ENCODE results near the gene DENND6B. TPM values are rescaled to one million over a fixed set of nuclear protein-coding genes. Genes with fewer than 3 reads are reported as not detected.

DENND6B gene
- total RNA-seq, 1 donor from 2014 or later, result 32.1 TPM

DNA sequence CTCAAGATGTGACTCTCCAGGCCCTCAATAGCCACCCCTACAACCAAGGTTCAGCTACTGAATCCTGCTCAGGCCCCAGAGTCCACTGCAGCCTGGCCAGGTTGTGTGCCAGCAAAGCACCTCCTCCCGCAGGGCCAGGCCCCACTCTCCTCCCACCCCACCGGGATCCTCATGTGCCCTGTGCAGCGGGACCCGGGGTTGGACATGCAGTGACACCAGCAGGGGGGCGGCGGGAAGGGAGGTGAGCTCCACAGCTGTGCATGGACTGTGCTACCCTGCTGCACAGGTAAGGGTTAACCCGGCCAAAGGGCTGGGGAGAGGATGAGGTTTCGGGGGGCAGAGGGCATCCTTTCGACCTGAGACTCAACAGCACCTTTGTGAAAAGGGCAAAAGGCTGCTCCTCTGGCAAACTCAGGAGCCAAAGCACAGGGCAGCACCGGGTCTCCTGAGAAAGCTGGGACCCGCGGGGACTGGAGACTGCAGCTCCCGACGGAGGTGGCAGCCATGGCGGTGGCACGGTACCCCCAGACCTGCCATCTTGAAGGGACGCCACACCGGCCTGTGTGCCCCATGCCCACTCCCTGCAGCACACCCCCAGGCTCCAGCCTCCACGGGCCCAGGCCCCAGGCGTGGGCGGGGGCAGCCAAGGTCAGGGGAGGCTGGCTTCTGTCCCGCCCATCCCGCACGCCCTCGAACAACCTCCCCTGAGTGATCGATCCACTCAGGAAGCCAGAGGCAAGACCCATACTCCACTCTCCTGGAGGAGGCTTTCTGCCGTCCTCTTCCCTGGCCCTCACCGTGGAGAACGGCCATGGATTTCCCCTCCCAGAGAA lies 29.9 kb downstream of the DENND6B start:
- H3K9me3 Mint-ChIP-seq (ENCODE audit: unreplicated experiment), result peaks cover 5% of the 10 kb centered on the region
- no peaks in the 10 kb centered on the region for H3K36me3 Mint-ChIP-seq (ENCODE audit: unreplicated experiment)
- no peak for DNase-seq
- H3K27ac Mint-ChIP-seq (ENCODE audit: unreplicated experiment), result no peak overlapping the region
- no peak overlapping the region for H3K4me3 Mint-ChIP-seq (ENCODE audit: unreplicated experiment)
- TF ChIP-seq, protein P1, sequence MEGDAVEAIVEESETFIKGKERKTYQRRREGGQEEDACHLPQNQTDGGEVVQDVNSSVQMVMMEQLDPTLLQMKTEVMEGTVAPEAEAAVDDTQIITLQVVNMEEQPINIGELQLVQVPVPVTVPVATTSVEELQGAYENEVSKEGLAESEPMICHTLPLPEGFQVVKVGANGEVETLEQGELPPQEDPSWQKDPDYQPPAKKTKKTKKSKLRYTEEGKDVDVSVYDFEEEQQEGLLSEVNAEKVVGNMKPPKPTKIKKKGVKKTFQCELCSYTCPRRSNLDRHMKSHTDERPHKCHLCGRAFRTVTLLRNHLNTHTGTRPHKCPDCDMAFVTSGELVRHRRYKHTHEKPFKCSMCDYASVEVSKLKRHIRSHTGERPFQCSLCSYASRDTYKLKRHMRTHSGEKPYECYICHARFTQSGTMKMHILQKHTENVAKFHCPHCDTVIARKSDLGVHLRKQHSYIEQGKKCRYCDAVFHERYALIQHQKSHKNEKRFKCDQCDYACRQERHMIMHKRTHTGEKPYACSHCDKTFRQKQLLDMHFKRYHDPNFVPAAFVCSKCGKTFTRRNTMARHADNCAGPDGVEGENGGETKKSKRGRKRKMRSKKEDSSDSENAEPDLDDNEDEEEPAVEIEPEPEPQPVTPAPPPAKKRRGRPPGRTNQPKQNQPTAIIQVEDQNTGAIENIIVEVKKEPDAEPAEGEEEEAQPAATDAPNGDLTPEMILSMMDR (IDR thresholded peaks at IDR 0.05; ENCODE audit: partially characterized antibody, unreplicated experiment), result no peak
- H3K27me3 Mint-ChIP-seq (ENCODE audit: unreplicated experiment), result peaks cover 1% of the 10 kb centered on the region
- H3K4me1 Mint-ChIP-seq (ENCODE audit: low read depth, unreplicated experiment), result peaks cover 3% of the 10 kb centered on the region

DNA sequence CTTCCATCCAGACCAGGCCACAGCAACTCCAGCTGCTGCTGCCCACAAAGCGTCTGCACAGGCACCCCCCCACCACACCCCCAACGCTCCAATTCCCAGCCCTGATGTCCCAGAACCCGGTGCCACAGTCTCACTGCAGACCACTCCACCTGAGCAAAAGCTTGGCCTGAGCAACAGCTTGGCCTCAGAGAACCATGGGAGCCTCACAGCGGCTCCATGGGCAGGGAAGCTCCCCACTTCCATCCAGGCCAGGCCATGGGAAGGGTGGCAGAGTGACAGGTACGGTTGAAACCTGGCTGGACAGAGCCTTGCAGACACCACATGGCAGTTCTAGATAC lies 32.5 kb downstream of the DENND6B start:
- Mint-ChIP-seq H3K9me3 (ENCODE audit: unreplicated experiment) (peaks cover 3% of the 10 kb centered on the region), H3K27me3 (ENCODE audit: unreplicated experiment) (no peaks in the 10 kb centered on the region), H3K27ac (ENCODE audit: unreplicated experiment) (no peak overlapping the region), H3K4me3 (ENCODE audit: unreplicated experiment) (no peak overlapping the region), H3K36me3 (ENCODE audit: unreplicated experiment) (no peaks in the 10 kb centered on the region), H3K4me1 (ENCODE audit: low read depth, unreplicated experiment) (peaks cover 3% of the 10 kb centered on the region)
- TF ChIP-seq, protein P1 (IDR thresholded peaks at IDR 0.05; ENCODE audit: partially characterized antibody, unreplicated experiment), result no peak
- DNase-seq, result no peak

DNA sequence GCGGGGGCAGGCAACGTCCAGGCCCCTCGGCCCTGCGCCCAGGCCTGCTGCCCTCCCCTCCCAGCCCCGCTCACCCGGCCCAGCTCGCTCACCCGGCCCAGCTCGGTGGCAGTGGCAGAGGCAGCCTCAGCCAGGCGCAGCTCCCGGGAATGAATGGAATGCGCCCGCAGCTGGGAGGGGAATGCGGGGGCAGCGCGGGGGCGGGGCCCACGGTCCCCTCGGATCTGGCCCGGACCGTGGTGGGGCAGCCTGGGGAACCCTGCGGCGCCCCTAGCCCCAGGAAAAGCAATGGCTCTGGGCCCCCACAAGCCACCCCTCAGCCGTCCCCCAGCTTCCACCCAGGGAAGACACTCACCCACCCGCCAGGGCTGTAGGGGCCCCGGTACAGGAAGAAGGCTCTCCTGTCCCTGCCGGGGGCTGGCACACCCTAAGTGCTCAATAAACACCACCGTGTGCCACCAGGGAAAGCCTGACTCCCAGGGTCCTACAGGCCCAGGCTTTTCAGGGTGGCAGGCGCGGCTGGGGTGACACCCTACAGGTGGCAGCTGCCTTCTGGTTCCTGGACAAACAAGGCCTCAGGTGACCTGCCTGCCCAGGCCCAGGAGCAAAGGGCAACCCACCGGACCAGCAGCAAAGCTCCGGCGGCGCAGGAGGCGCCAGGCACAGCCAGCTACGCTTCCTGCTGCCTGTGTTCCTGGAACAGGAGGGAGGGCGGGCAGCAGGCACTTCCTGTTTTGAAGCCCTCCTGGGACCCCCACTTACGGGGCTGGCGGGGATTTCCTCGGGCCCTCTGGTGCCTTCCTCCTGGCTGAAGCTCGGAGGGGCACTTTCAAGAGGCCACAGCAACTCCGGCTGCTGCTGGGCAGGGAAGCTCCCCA lies 33.1 kb downstream of the DENND6B start:
- DNase-seq, result no peak
- peaks cover 3% of the 10 kb centered on the region for H3K4me1 Mint-ChIP-seq (ENCODE audit: low read depth, unreplicated experiment)
- H3K4me3 Mint-ChIP-seq (ENCODE audit: unreplicated experiment), result no peak overlapping the region
- no peaks in the 10 kb centered on the region for H3K27me3 Mint-ChIP-seq (ENCODE audit: unreplicated experiment)
- TF ChIP-seq, protein P1 (IDR thresholded peaks at IDR 0.05; ENCODE audit: partially characterized antibody, unreplicated experiment), result no peak
- no peaks in the 10 kb centered on the region for H3K36me3 Mint-ChIP-seq (ENCODE audit: unreplicated experiment)
- peaks cover 3% of the 10 kb centered on the region for H3K9me3 Mint-ChIP-seq (ENCODE audit: unreplicated experiment)
- no peak overlapping the region for H3K27ac Mint-ChIP-seq (ENCODE audit: unreplicated experiment)

DNA sequence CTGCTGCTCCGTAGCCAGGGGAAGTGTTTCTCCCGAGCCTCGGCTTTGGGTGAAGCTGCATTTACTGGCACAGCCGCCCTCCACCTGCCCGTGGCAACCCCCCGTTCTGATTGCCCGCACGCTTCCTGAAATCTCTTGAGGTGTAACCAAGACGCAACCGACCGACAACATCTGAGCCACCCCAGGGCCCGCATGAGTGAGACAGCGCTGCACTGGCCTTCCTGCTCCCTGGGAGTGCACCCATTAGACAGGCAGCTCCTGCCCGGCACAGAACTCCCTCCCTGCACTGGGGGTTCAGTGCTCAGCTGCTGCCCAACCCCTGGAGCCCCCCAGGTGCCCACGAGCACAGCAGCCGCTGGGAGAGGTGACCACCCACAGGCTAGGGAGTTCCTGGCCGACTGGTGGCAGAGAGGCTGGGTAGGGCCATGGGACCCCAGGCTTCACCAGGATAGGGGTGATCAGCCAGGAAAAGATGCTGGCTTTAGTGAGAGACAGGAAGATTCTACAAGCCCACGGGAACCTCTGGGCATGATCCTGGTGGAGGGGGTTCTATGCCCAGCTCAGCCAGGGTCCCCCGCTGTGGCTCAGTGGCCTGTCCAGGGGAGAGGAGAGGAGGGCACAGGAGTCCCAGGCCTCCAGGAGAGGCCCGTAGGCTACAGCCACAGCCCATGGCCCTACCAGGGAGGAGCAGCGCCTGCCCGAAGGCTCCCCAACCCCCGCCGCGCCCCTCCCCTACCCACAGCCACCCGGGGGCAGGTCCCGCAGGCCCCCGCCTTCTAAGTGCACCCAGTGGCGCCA lies 34.0 kb downstream of the DENND6B start:
- Mint-ChIP-seq H3K9me3 (ENCODE audit: unreplicated experiment) (peaks cover 3% of the 10 kb centered on the region), H3K4me1 (ENCODE audit: low read depth, unreplicated experiment) (peaks cover 3% of the 10 kb centered on the region), H3K4me3 (ENCODE audit: unreplicated experiment) (no peak overlapping the region), H3K36me3 (ENCODE audit: unreplicated experiment) (no peaks in the 10 kb centered on the region), H3K27me3 (ENCODE audit: unreplicated experiment) (no peaks in the 10 kb centered on the region), H3K27ac (ENCODE audit: unreplicated experiment) (no peak overlapping the region)
- TF ChIP-seq, protein P1 (IDR thresholded peaks at IDR 0.05; ENCODE audit: partially characterized antibody, unreplicated experiment), result no peak
- DNase-seq, result no peak
